LNCaP clone FGC (cell line): ENCODE data around the gene BHLHE41.

Experiments
- DNase-seq: peaks from one replicate; pipeline ENCODE4 v3.0.0-alpha.2; 2011; ENCODE audit warnings: low read depth
- H3K4me3 ChIP-seq: 2 replicates; pipeline ENCODE4 v1.5.1; 2011; ENCODE audit warnings: mild to moderate bottlenecking, low read depth, low read length, control low read depth
- CTCF ChIP-seq: IDR thresholded peaks from 2 replicates; pipeline ENCODE4 v1.5.1; 2012; ENCODE audit warnings: mild to moderate bottlenecking; ENCODE audit not compliant: control insufficient read depth, insufficient read depth; ENCODE audit errors: extremely low read depth

Gene BHLHE41

DNA sequence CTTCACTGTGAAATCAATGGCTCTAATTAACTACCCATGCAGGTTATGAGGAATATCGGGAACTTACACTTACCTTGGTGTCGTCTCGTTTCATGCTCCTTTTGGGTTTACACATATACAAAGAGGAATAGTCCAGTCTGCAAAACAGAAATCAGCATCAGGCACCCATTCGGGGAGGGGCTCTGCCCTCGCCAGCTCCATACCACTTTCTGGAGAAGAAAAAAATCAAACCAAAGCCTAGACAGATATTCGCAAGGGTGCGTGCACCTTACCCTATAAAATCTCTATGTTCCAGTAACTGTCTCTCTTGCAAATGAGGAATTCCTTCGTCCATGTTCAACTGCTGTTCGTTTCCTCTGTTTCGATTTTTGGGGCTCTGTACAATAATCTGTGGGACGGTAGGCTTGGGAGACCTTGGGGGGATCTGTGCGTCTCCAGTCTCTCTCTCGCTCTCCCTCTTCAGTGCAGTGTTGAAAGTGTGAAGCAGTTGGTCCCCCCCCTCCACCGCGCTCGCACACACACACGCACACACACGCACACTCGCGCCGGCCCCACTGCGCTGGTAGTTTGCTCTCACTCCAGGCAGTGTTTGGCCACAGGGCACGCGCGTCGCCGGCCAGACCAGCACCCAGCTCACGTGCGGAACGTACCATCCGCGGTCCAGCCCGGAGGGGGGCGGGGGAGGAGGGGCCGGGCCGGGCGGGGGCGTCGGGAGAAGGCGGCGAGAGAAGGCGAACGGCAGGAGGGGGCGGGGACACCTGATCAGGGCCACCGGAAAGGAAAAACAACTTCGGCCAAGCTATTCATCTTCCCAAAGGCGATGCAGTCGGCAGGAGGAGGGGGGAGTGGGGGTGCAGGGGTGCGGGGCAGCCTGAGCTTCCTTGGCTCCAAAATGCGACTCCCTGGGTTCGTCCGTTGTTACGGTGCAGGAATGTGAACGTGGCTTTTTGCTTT is at the start of gene BHLHE41:
Gene BHLHE41 (minus strand): TSS at position 592 of the 954 bp plus-strand sequence. CDS start 258 bp downstream, at position 334.
- H3K4me3 ChIP-seq, result peak within 1 kb of the TSS; percentile 57
- DNase-seq, result no peak
- no peak for TF ChIP-seq CTCF

- peak; percentile 30 for DNase-seq
- no peak for TF ChIP-seq CTCF
- no peak overlapping the region for H3K4me3 ChIP-seq
Measured at GRCh38 chr12:26172946-26173552, 48.2 kb upstream of the BHLHE41 start.

- DNase-seq, result peak; percentile 28
- TF ChIP-seq CTCF, result no peak
- no peak overlapping the region for H3K4me3 ChIP-seq
Measured at GRCh38 chr12:26172539-26172938, 47.7 kb upstream of the BHLHE41 start.

GRCh38 chr12:26172013-26172412 is 47.2 kb upstream of the BHLHE41 start:
- TF ChIP-seq CTCF, result no peak
- DNase-seq, result no peak
- no peak overlapping the region for H3K4me3 ChIP-seq

DNA sequence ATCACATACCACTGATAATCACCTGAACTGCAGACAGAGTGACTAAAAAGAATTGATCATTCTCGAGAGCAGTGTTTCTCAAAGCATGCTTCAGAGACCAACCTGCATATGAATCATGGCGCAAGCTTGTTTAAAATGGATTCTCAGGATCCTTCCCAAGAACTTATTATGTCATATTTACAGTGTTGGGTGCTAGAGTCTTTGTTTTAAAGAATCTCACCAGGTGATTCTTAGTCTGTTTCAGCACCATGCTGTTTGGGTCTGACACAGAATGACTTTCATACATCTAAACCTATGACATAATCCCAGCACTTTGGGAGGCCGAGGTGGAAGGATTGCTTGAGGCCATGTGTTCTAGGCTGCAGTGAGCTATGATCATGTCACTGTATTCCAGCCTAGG is 39.3 kb upstream of the BHLHE41 start:
- no peak for TF ChIP-seq CTCF
- DNase-seq, result no peak
- no peak overlapping the region for H3K4me3 ChIP-seq

DNA sequence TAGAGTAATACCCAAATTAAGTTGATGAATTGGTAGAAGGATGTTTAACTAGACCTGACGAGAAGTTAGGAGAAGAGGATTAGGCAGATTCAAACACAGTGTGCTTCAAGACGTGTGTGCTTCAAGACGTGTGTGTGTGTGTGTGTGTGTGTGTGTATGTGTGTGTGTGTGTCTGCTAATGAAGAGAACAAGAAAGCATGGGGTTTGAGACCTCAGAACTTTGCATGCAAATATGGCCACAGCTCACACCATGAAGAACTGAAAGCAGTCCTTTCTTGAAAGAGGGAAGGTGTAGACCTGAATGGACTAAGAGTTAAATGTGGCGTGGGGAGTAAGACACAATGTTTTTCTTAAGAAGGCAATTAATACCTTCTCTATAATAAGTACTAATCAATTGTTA is 38.1 kb upstream of the BHLHE41 start:
- TF ChIP-seq CTCF, result no peak
- DNase-seq, result no peak

More for the DNA sequence above, 38.1 kb upstream of the BHLHE41 start:
- H3K4me3 ChIP-seq, result no peak overlapping the region
